Transverse colon (tissue), 4 donors: ENCODE results near the gene PON1. TPM values are rescaled to one million over a fixed set of nuclear protein-coding genes. Genes with fewer than 3 reads are reported as not detected.

Experiments used
- DNase-seq: peaks from one replicate; pipeline ENCODE4 v3.0.0-alpha.2; 2019
- H3K27ac ChIP-seq, 4 donors: fragments of 200-600 bp; sonication (generic); 2 replicates each; pipeline ENCODE4 v1.5.1; 2016 to 2018; ENCODE audit warnings: inconsistent platforms in 4 of 4
- H3K27me3 ChIP-seq: fragments of 200-600 bp; sonication (generic); 2 replicates; pipeline ENCODE4 v1.5.1; 2017; ENCODE audit warnings: inconsistent platforms
- H3K36me3 ChIP-seq, 4 donors: fragments of 200-600 bp; sonication (generic); 2 replicates each; pipeline ENCODE4 v1.5.1; 2017 to 2019; ENCODE audit warnings: inconsistent platforms in 4 of 4
- H3K4me1 ChIP-seq, 4 donors: fragments of 200-600 bp; sonication (generic); 2 replicates each; pipeline ENCODE4 v1.5.1; 2017 to 2020; ENCODE audit warnings: inconsistent platforms in 4 of 4
- H3K4me3 ChIP-seq, 4 donors: fragments of 200-600 bp; sonication (generic); 1 replicate in 1 of 4; 2 replicates in 3 of 4; pipeline versions ENCODE4 v1.5.1 to v1.6.1; 2017 to 2019; ENCODE audit warnings: inconsistent platforms in 4 of 4
- H3K9me3 ChIP-seq, 2 donors: fragments of 200-600 bp; sonication (generic); 2 replicates each; pipeline ENCODE4 v1.5.1; 2017 to 2019; ENCODE audit warnings: inconsistent platforms in 2 of 2
- CTCF ChIP-seq, 5 experiments: fragments of 200-600 bp in 3 of 5; fragments of 450-650 bp in 2 of 5; sonication (generic) in 3 of 5; IDR thresholded peaks; 1 replicate in 2 of 5; 2 replicates in 3 of 5; pipeline ENCODE4 v1.5.1; 2016 to 2017; ENCODE audit warnings: antibody characterized with exemption in 5 of 5, inconsistent platforms in 3 of 5, mild to moderate bottlenecking in 2 of 5, moderate library complexity in 1 of 5
- EP300 ChIP-seq: sonication (generic); formaldehyde crosslinking; IDR thresholded peaks from one replicate; pipeline ENCODE4 v1.6.1; 2017; ENCODE audit warnings: antibody characterized with exemption, low read depth
- POLR2A ChIP-seq: fragments of 450-650 bp; IDR thresholded peaks from one replicate; pipeline ENCODE4 v1.6.1; 2016; ENCODE audit warnings: antibody characterized with exemption, mild to moderate bottlenecking, moderate library complexity
- POLR2AphosphoS5 ChIP-seq, 3 donors: sonication (generic); formaldehyde crosslinking; IDR thresholded peaks; one replicate each; pipeline ENCODE4 v1.6.1; 2016; ENCODE audit warnings: antibody characterized with exemption in 3 of 3
- WGBS, 2 donors: methylation state at CpG; one replicate each; pipeline ENCODE4 v1.1.5; 2018; ENCODE audit warnings: low coverage in 1 of 2; 5-methylcytosine and 5-hydroxymethylcytosine counted together
- in situ Hi-C, 4 donors: fragments of 200-750 bp; cut with MboI; loops; one replicate each; pipeline versions ENCODE4 v1.15.0 to v1.15.1; 2017; ENCODE audit warnings: low sequenced_read_pairs in 3 of 4, low pct_ligation_motif_present in 1 of 4, low pct_unique_long_range_greater_than_20kb in 1 of 4
- intact Hi-C: fragments of 100-400 bp; cut with DNase I; formaldehyde crosslinking; loops from one replicate; pipeline ENCODE4 v1.15.1; 2023; ENCODE audit warnings: low total_unique reads
- total RNA-seq, 4 donors: library from RNA; depleted of rRNA; stranded (reverse); fragments of >200 nt; gene quantifications; one replicate each; pipeline ENCODE4 v1.1.0, GENCODE V29; 2016

PON1 gene
- total RNA-seq, 4 donors from 2014 or later = 1.6 TPM; not detected in 3

GRCh38 chr7:95319570-95319969 is 4.8 kb downstream of the PON1 start:
- in situ Hi-C loops = no loop called here
- Histone ChIP-seq H3K27ac (no peak overlapping the region), H3K9me3 (no peaks in the 10 kb centered on the region), H3K4me1 (no peaks in the 10 kb centered on the region), H3K36me3 (no peaks in the 10 kb centered on the region), H3K27me3 (peaks cover 5% of the 10 kb centered on the region), H3K4me3 (no peak overlapping the region)
- no peak for DNase-seq
- WGBS, 2 donors = 89 to 100% methylated on average over 1 of the region's 1 CpG
- TF ChIP-seq POLR2A = no peak
- TF ChIP-seq POLR2AphosphoS5 (IDR thresholded peaks at IDR 0.05) = no peak
- no peak for TF ChIP-seq CTCF (IDR thresholded peaks at IDR 0.05)
- TF ChIP-seq EP300 = no peak
- intact Hi-C loops = no loop called here

GRCh38 chr7:95318501-95319100 is 5.7 kb downstream of the PON1 start:
- Histone ChIP-seq H3K36me3 (no peaks in the 10 kb centered on the region), H3K4me3 (no peak overlapping the region), H3K27me3 (no peaks in the 10 kb centered on the region), H3K4me1 (no peaks in the 10 kb centered on the region), H3K27ac (no peak overlapping the region), H3K9me3 (no peaks in the 10 kb centered on the region)
- TF ChIP-seq POLR2AphosphoS5 (IDR thresholded peaks at IDR 0.05) = no peak
- TF ChIP-seq CTCF (IDR thresholded peaks at IDR 0.05) = no peak
- TF ChIP-seq POLR2A = no peak
- no peak for TF ChIP-seq EP300
- DNase-seq = no peak
- intact Hi-C loops (no loop called here), in situ Hi-C loops (no loop called here)
- WGBS, 2 donors = 73 to 84% methylated on average over 7 to 8 of the region's 8 CpGs

- no peaks in the 10 kb centered on the region for H3K27me3 ChIP-seq
- no peaks in the 10 kb centered on the region for H3K36me3 ChIP-seq
- H3K4me3 ChIP-seq = no peak overlapping the region
- H3K9me3 ChIP-seq = no peaks in the 10 kb centered on the region
- TF ChIP-seq CTCF (IDR thresholded peaks at IDR 0.05) (no peak), EP300 (no peak), POLR2A (no peak), POLR2AphosphoS5 (IDR thresholded peaks at IDR 0.05) (no peak)
- in situ Hi-C loops = no loop called here
- no peaks in the 10 kb centered on the region for H3K4me1 ChIP-seq
- WGBS, 2 donors = 77 to 83% methylated on average over 3 of the region's 3 CpGs
- no peak for DNase-seq
- intact Hi-C loops = no loop called here
- no peak overlapping the region for H3K27ac ChIP-seq
These were observed 6.4 kb downstream of the PON1 start for GRCh38 chr7:95317966-95318365.

- H3K27me3 ChIP-seq = no peaks in the 10 kb centered on the region
- no peak overlapping the region for H3K4me3 ChIP-seq
- no peak for DNase-seq
- no peaks in the 10 kb centered on the region for H3K36me3 ChIP-seq
- WGBS, 2 donors = 28 to 60% methylated on average over 2 of the region's 2 CpGs
- H3K9me3 ChIP-seq = no peaks in the 10 kb centered on the region
- no peaks in the 10 kb centered on the region for H3K4me1 ChIP-seq
- no peak overlapping the region for H3K27ac ChIP-seq
- in situ Hi-C loops (no loop called here), intact Hi-C loops (no loop called here)
- TF ChIP-seq POLR2AphosphoS5 (IDR thresholded peaks at IDR 0.05) (no peak), CTCF (IDR thresholded peaks at IDR 0.05) (no peak), POLR2A (no peak), EP300 (no peak)
These were observed 6.8 kb downstream of the PON1 start for GRCh38 chr7:95317546-95317945.
